SK-N-SH (cell line): ENCODE results near the gene RAB15. TPM values are rescaled to one million over a fixed set of nuclear protein-coding genes. Genes with fewer than 3 reads are reported as not detected.

ENCODE experiments used
- CTCF ChIA-PET: fragments of 300-600, 350-600 bp; formaldehyde crosslinking; extraction: SDS; loops from one replicate; lab custom pipeline; 2021; lab: Yijun Ruan, JAX
- POLR2A ChIA-PET: fragments of 350-600 bp; sonication (Branson Sonifier 250); formaldehyde crosslinking; extraction: SDS; loops from one replicate; lab custom pipeline; 2020; ENCODE audit warnings: antibody characterized with exemption, inconsistent platforms; lab: Yijun Ruan, JAX
- DNase-seq: peaks from one replicate; pipeline ENCODE4 v3.0.0; 2012
- H2AFZ ChIP-seq: fragments of 200-600 bp; sonication (generic); 2 replicates; pipeline ENCODE4 v1.8.1; 2016; ENCODE audit warnings: antibody characterized with exemption, mild to moderate bottlenecking, low read depth
- H3F3A ChIP-seq: fragments of 200-600 bp; sonication (generic); replicated peaks from 2 replicates; pipeline ENCODE3; 2016; ENCODE audit warnings: antibody characterized with exemption, mild to moderate bottlenecking; ENCODE audit not compliant: insufficient read depth
- H3K27ac ChIP-seq, 2 experiments: fragments of 200-500 bp in 1 of 2; fragments of 200-600 bp in 1 of 2; sonication (Bioruptor generic) in 1 of 2; sonication (generic), shearing (Covaris generic) in 1 of 2; 2 replicates each; pipeline versions ENCODE4 v1.5.1 to v1.6.1; 2014 to 2016; ENCODE audit warnings: low read depth in 2 of 2, inconsistent platforms in 1 of 2, low read length in 1 of 2, mild to moderate bottlenecking in 1 of 2, mixed read lengths in 1 of 2
- H3K27me3 ChIP-seq: fragments of 200-600 bp; sonication (generic), shearing (Covaris generic); 2 replicates; pipeline ENCODE4 v1.6.1; 2016; ENCODE audit warnings: mixed run types; ENCODE audit not compliant: insufficient read depth
- H3K36me3 ChIP-seq, 2 experiments: fragments of 200-500 bp in 1 of 2; fragments of 200-600 bp in 1 of 2; sonication (Bioruptor generic) in 1 of 2; sonication (generic) in 1 of 2; replicated peaks in 1 of 2; 2 replicates each; pipeline versions ENCODE3 to v1.5.1; 2014 to 2016; ENCODE audit warnings: low read length in 1 of 2, mild to moderate bottlenecking in 1 of 2; ENCODE audit not compliant: insufficient read depth in 2 of 2, control insufficient read depth in 1 of 2
- H3K4me1 ChIP-seq, 2 experiments: fragments of 200-500 bp in 1 of 2; fragments of 200-600 bp in 1 of 2; sonication (Bioruptor generic) in 1 of 2; sonication (generic), shearing (Covaris generic) in 1 of 2; 2 replicates each; pipeline versions ENCODE4 v1.5.1 to v1.6.1; 2014 to 2016; ENCODE audit warnings: low read depth in 1 of 2, low read length in 1 of 2, mixed run types in 1 of 2; ENCODE audit not compliant: insufficient read depth in 2 of 2, control insufficient read depth in 1 of 2
- H3K4me2 ChIP-seq: fragments of 200-600 bp; sonication (generic), shearing (Covaris generic); 2 replicates; pipeline ENCODE4 v1.6.1; 2017; ENCODE audit warnings: mixed run types
- H3K4me3 ChIP-seq, 2 experiments: fragments of 200-500 bp in 1 of 2; fragments of 200-600 bp in 1 of 2; sonication (Bioruptor generic) in 1 of 2; sonication (generic), shearing (Covaris generic) in 1 of 2; 2 replicates each; pipeline versions ENCODE4 v1.5.1 to v1.8.1; 2014 to 2016; ENCODE audit warnings: low read depth in 2 of 2, inconsistent platforms in 1 of 2, low read length in 1 of 2, mild to moderate bottlenecking in 1 of 2, mixed read lengths in 1 of 2, moderate library complexity in 1 of 2
- H3K79me2 ChIP-seq: fragments of 200-600 bp; sonication (generic); 2 replicates; pipeline ENCODE4 v1.8.1; 2017; ENCODE audit warnings: mild to moderate bottlenecking; ENCODE audit not compliant: insufficient read depth
- H3K9ac ChIP-seq: fragments of 200-600 bp; sonication (generic); 2 replicates; pipeline ENCODE4 v1.6.1; 2017; ENCODE audit warnings: mixed run types
- H3K9me2 ChIP-seq: fragments of 200-600 bp; sonication (generic); 2 replicates; pipeline ENCODE4 v1.6.1; 2017; ENCODE audit warnings: mixed run types
- H3K9me3 ChIP-seq: fragments of 200-600 bp; sonication (generic); 2 replicates; pipeline ENCODE4 v1.6.1; 2017; ENCODE audit warnings: mixed run types, mild to moderate bottlenecking, moderate library complexity
- H4K20me1 ChIP-seq: fragments of 200-600 bp; sonication (generic); 2 replicates; pipeline ENCODE4 v1.6.1; 2017; ENCODE audit warnings: mild to moderate bottlenecking, mixed run types; ENCODE audit not compliant: insufficient read depth
- CTCF ChIP-seq: fragments of 200-600 bp; sonication (generic); IDR thresholded peaks from 2 replicates; pipeline ENCODE4 v1.6.1; 2017; ENCODE audit warnings: antibody characterized with exemption, mild to moderate bottlenecking, moderate library complexity
- ELF1 ChIP-seq: IDR thresholded peaks from 2 replicates; pipeline ENCODE4 v1.4.0; 2012
- FOSL2 ChIP-seq: IDR thresholded peaks from 2 replicates; pipeline ENCODE4 v1.4.0; 2012; ENCODE audit warnings: low read depth, mild to moderate bottlenecking, moderate library complexity, borderline replicate concordance
- FOXJ3 ChIP-seq: sonication (generic); formaldehyde crosslinking; IDR thresholded peaks from 2 replicates; pipeline ENCODE4 v1.5.1; 2020; ENCODE audit warnings: mild to moderate bottlenecking, missing genetic modification reagents
- GABPA ChIP-seq: IDR thresholded peaks from 2 replicates; pipeline ENCODE4 v1.4.0; 2012; ENCODE audit warnings: low read depth, mild to moderate bottlenecking
- GATA2 ChIP-seq: sonication (generic); formaldehyde crosslinking; IDR thresholded peaks from 2 replicates; pipeline ENCODE4 v1.5.0; 2020; ENCODE audit warnings: mild to moderate bottlenecking, missing genetic modification reagents
- MEF2A ChIP-seq: IDR thresholded peaks from 2 replicates; pipeline ENCODE4 v1.4.0; 2012; ENCODE audit warnings: low read depth, borderline replicate concordance
- MXI1 ChIP-seq: IDR thresholded peaks from 2 replicates; pipeline ENCODE4 v1.6.1; 2012; ENCODE audit warnings: mild to moderate bottlenecking, low read depth, low read length, improper control_type of control experiment
- NFIC ChIP-seq: IDR thresholded peaks from 2 replicates; pipeline ENCODE4 v1.4.0; 2012; ENCODE audit warnings: borderline replicate concordance
- NRF1 ChIP-seq: IDR thresholded peaks from 2 replicates; pipeline ENCODE4 v1.6.1; 2012; ENCODE audit warnings: low read depth, mild to moderate bottlenecking, low read length
- POLR2AphosphoS5 ChIP-seq: IDR thresholded peaks from 2 replicates; pipeline ENCODE4 v1.6.1; 2012; ENCODE audit warnings: low read depth, low read length
- SIN3A ChIP-seq: IDR thresholded peaks from 2 replicates; pipeline ENCODE4 v1.6.1; 2012; ENCODE audit warnings: low read depth, mild to moderate bottlenecking, low read length, moderate library complexity, borderline replicate concordance
- SMC3 ChIP-seq: IDR thresholded peaks from 2 replicates; pipeline ENCODE4 v1.6.1; 2012; ENCODE audit warnings: low read depth, low read length, improper control_type of control experiment
- TAF1 ChIP-seq: IDR thresholded peaks from 2 replicates; pipeline ENCODE4 v1.6.1; 2012; ENCODE audit warnings: low read depth, mild to moderate bottlenecking, low read length, moderate library complexity, borderline replicate concordance
- TCF12 ChIP-seq: IDR thresholded peaks from 2 replicates; pipeline ENCODE4 v1.4.0; 2012
- TEAD4 ChIP-seq: IDR thresholded peaks from 2 replicates; pipeline ENCODE4 v1.4.0; 2012; ENCODE audit warnings: mild to moderate bottlenecking, borderline replicate concordance; ENCODE audit not compliant: insufficient read depth
- WGBS: methylation state at CpG from one replicate; pipeline ENCODE4 v1.1.6; 2017; ENCODE audit warnings: low lambda C conversion rate; 5-methylcytosine and 5-hydroxymethylcytosine counted together
- polyA plus RNA-seq, 3 experiments: library from polyadenylated mRNA; depleted of rRNA; stranded (reverse); fragments of >200 nt; gene quantifications; 2 replicates each; pipeline ENCODE4 v1.2.3, GENCODE V29; 2012
- TF ChIP-seq, protein P1 (sequence below): IDR thresholded peaks from 2 replicates; pipeline ENCODE4 v1.4.0; 2012; ENCODE audit warnings: low read depth, borderline replicate concordance
- TF ChIP-seq, protein P2 (sequence below): fragments of 150-350 bp; IDR thresholded peaks from 2 replicates; pipeline ENCODE4 v1.6.1; 2017; ENCODE audit warnings: antibody characterized with exemption, low read length, low read depth, borderline replicate concordance
- TF ChIP-seq, protein P3 (sequence below): IDR thresholded peaks from 2 replicates; pipeline ENCODE4; 2012
- TF ChIP-seq, protein P4 (sequence below): fragments of 150-350 bp; IDR thresholded peaks from 2 replicates; pipeline ENCODE4 v1.6.1; 2016; ENCODE audit warnings: mild to moderate bottlenecking, low read depth, low read length

Gene RAB15
- polyA plus RNA-seq, 1 of the 3 experiments (the other 2 are of a cell fraction) = 14.2 TPM

DNA sequence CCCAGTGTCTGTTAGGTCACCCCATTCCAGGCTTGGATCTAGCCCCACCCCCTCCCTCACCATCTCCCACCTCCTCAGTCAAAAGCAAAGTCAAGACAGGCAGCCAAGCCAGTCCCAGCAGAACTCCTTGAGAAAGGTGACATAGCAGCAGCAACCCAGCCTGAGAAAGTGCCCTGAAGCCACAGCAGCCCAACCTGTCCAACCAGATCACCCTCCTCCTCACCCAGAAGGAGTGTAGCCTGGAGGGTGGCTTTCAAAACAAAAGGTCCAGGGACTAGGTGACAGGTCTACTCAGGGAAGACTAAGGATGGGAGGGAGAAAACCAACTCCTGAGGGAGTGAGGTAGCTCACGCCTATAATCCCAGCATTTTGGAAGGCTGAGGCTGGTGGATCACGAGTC, 5.2 kb downstream of the RAB15 start (continued):
- TF ChIP-seq, protein P1, sequence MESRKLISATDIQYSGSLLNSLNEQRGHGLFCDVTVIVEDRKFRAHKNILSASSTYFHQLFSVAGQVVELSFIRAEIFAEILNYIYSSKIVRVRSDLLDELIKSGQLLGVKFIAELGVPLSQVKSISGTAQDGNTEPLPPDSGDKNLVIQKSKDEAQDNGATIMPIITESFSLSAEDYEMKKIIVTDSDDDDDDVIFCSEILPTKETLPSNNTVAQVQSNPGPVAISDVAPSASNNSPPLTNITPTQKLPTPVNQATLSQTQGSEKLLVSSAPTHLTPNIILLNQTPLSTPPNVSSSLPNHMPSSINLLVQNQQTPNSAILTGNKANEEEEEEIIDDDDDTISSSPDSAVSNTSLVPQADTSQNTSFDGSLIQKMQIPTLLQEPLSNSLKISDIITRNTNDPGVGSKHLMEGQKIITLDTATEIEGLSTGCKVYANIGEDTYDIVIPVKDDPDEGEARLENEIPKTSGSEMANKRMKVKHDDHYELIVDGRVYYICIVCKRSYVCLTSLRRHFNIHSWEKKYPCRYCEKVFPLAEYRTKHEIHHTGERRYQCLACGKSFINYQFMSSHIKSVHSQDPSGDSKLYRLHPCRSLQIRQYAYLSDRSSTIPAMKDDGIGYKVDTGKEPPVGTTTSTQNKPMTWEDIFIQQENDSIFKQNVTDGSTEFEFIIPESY = no peak
- no peak for TF ChIP-seq NFIC

- WGBS = 92% methylated on average over 15 of the region's 15 CpGs
- POLR2A ChIA-PET = no interaction called here
- H3K36me3 ChIP-seq = peaks cover 0 to 3% of the 10 kb centered on the region in 2 experiments
- no peaks in the 10 kb centered on the region for H3K27me3 ChIP-seq
- H3K9me2 ChIP-seq = no peaks in the 10 kb centered on the region
- H3K4me2 ChIP-seq = no peak overlapping the region
- H3K4me1 ChIP-seq = peaks cover 6 to 15% of the 10 kb centered on the region in 2 experiments; a peak in 2 of 4 replicates
- H2AFZ ChIP-seq = no peak overlapping the region
- H3K79me2 ChIP-seq = no peaks in the 10 kb centered on the region
- CTCF ChIA-PET = interaction anchor here (0.9 to 1.8 kb wide), 2 partner anchors 19 to 22 kb away, joined by 3 to 5 read pairs; no protein-coding TSS in a partner anchor
- H3K9ac ChIP-seq = no peak overlapping the region
- H3K9me3 ChIP-seq = no peaks in the 10 kb centered on the region
- H4K20me1 ChIP-seq = no peaks in the 10 kb centered on the region
- no peaks in the 10 kb centered on the region for H3F3A ChIP-seq
- no peak for DNase-seq
- H3K4me3 ChIP-seq = no peak overlapping the region
- TF ChIP-seq, protein P2, sequence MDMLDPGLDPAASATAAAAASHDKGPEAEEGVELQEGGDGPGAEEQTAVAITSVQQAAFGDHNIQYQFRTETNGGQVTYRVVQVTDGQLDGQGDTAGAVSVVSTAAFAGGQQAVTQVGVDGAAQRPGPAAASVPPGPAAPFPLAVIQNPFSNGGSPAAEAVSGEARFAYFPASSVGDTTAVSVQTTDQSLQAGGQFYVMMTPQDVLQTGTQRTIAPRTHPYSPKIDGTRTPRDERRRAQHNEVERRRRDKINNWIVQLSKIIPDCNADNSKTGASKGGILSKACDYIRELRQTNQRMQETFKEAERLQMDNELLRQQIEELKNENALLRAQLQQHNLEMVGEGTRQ = no peak
- TF ChIP-seq GATA2 (CRISPR knock-in tag) (no peak), SIN3A (no peak), POLR2AphosphoS5 (no peak), MXI1 (no peak), TAF1 (no peak), TCF12 (no peak), ELF1 (no peak), CTCF (no peak), FOSL2 (no peak), MEF2A (no peak), GABPA (no peak), TEAD4 (no peak), FOXJ3 (CRISPR knock-in tag) (no peak), NRF1 (no peak), SMC3 (no peak)
- TF ChIP-seq, protein P3, sequence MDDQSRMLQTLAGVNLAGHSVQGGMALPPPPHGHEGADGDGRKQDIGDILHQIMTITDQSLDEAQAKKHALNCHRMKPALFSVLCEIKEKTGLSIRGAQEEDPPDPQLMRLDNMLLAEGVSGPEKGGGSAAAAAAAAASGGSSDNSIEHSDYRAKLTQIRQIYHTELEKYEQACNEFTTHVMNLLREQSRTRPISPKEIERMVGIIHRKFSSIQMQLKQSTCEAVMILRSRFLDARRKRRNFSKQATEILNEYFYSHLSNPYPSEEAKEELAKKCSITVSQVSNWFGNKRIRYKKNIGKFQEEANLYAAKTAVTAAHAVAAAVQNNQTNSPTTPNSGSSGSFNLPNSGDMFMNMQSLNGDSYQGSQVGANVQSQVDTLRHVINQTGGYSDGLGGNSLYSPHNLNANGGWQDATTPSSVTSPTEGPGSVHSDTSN = no peak
- TF ChIP-seq, protein P1 = no peak
- TF ChIP-seq, protein P4, sequence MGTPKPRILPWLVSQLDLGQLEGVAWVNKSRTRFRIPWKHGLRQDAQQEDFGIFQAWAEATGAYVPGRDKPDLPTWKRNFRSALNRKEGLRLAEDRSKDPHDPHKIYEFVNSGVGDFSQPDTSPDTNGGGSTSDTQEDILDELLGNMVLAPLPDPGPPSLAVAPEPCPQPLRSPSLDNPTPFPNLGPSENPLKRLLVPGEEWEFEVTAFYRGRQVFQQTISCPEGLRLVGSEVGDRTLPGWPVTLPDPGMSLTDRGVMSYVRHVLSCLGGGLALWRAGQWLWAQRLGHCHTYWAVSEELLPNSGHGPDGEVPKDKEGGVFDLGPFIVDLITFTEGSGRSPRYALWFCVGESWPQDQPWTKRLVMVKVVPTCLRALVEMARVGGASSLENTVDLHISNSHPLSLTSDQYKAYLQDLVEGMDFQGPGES = no peak
- no peak overlapping the region for H3K27ac ChIP-seq
Measured at GRCh38 chr14:64965356-64966000, 6.7 kb downstream of the RAB15 start.
